Keratinocyte (primary cell): ENCODE results near the gene NATD1. TPM values are rescaled to one million over a fixed set of nuclear protein-coding genes. Genes with fewer than 3 reads are reported as not detected.

Experiments used
- DNase-seq: peaks from one replicate; pipeline ENCODE4 v3.0.0-alpha.2; 2011; ENCODE audit warnings: low read depth, missing footprints, low spot score
- FAIRE-seq: peaks from 2 replicates; lab custom pipeline; 2011; peaks lifted over from hg19 to GRCh38; lab: Jason Lieb, UNC
- H2AFZ ChIP-seq: 2 replicates; pipeline ENCODE4 v1.6.0; 2012; ENCODE audit warnings: low read length, control low read depth, inconsistent platforms; ENCODE audit not compliant: control insufficient read depth
- H3K27ac ChIP-seq: 2 replicates; pipeline ENCODE4 v1.5.1; 2011; ENCODE audit warnings: low read length; ENCODE audit not compliant: control insufficient read depth, insufficient read depth
- H3K27me3 ChIP-seq: 3 replicates; pipeline ENCODE4 v1.6.0; 2011; ENCODE audit warnings: low read length; ENCODE audit not compliant: control insufficient read depth, insufficient read depth; ENCODE audit errors: extremely low read depth
- H3K36me3 ChIP-seq, 2 experiments: 2 replicates in 1 of 2; 3 replicates in 1 of 2; pipeline ENCODE4 v1.5.1; 2011; ENCODE audit warnings: low read length in 2 of 2, mild to moderate bottlenecking in 1 of 2; ENCODE audit not compliant: control insufficient read depth in 2 of 2, insufficient read depth in 2 of 2; ENCODE audit errors: extremely low read depth in 1 of 2
- H3K4me1 ChIP-seq: 3 replicates; pipeline ENCODE4 v1.5.1; 2011; ENCODE audit warnings: low read length; ENCODE audit not compliant: control insufficient read depth, insufficient read depth; ENCODE audit errors: extremely low read depth
- H3K4me2 ChIP-seq: 3 replicates; pipeline ENCODE4 v1.6.0; 2011; ENCODE audit warnings: low read depth, low read length; ENCODE audit not compliant: control insufficient read depth, insufficient read depth; ENCODE audit errors: extremely low read depth
- H3K4me3 ChIP-seq, 3 experiments: fragments of 200-600 bp in 1 of 3; sonication (generic) in 1 of 3; 2 replicates in 2 of 3; 3 replicates in 1 of 3; pipeline ENCODE4 v1.5.1; 2011 to 2016; ENCODE audit warnings: low read length in 3 of 3, mild to moderate bottlenecking in 3 of 3, control low read depth in 2 of 3, inconsistent platforms in 1 of 3, low read depth in 1 of 3, mixed read lengths in 1 of 3, mixed run types in 1 of 3, moderate library complexity in 1 of 3; ENCODE audit not compliant: control insufficient read depth in 2 of 3, insufficient read depth in 2 of 3; ENCODE audit errors: extremely low read depth in 1 of 3
- H3K79me2 ChIP-seq: 2 replicates; pipeline ENCODE4 v1.6.0; 2012; ENCODE audit warnings: low read length; ENCODE audit not compliant: control insufficient read depth, insufficient read depth
- H3K9ac ChIP-seq: 3 replicates; pipeline ENCODE4 v1.6.0; 2011; ENCODE audit warnings: low read length; ENCODE audit not compliant: control insufficient read depth, insufficient read depth; ENCODE audit errors: extremely low read depth
- H3K9me1 ChIP-seq: 3 replicates; pipeline ENCODE4 v1.6.0; 2011; ENCODE audit warnings: low read length; ENCODE audit not compliant: control insufficient read depth, insufficient read depth; ENCODE audit errors: extremely low read depth
- H3K9me3 ChIP-seq: 2 replicates; pipeline ENCODE4 v1.5.1; 2012; ENCODE audit warnings: low read depth, low read length; ENCODE audit not compliant: control insufficient read depth
- H4K20me1 ChIP-seq: 3 replicates; pipeline ENCODE4 v1.6.0; 2011; ENCODE audit warnings: low read length; ENCODE audit not compliant: control insufficient read depth, insufficient read depth; ENCODE audit errors: extremely low read depth
- EZH2 ChIP-seq: IDR thresholded peaks from one replicate; pipeline ENCODE4 v1.6.1; 2012; ENCODE audit warnings: inconsistent platforms, mild to moderate bottlenecking, low read length, moderate library complexity
- dilution Hi-C: fragments of 300-500 bp; cut with MboI; formaldehyde crosslinking; loops from one replicate; pipeline ENCODE4 v1.7.0; 2020; ENCODE audit warnings: low sequenced_read_pairs; ENCODE audit not compliant: extremely low pct_ligation_motif_present
- polyA plus RNA-seq, 5 experiments: library from polyadenylated mRNA; depleted of rRNA in 3 of 5; stranded (reverse) in 3 of 5; stranded (forward) in 1 of 5; unstranded in 1 of 5; fragments of >200 nt; gene quantifications; 1 replicate in 1 of 5; 2 replicates in 3 of 5; 3 replicates in 1 of 5; pipeline versions ENCODE4 v1.2.1 to v1.2.3, GENCODE V29; 2011 to 2012; ENCODE audit warnings: missing spikeins in 2 of 5, low read depth in 1 of 5, low replicate concordance in 1 of 5
- TF ChIP-seq, protein P1 (sequence below), 3 experiments: IDR thresholded peaks in 1 of 3; conservative IDR thresholded peaks in 1 of 3; optimal IDR thresholded peaks in 1 of 3; 2 replicates in 2 of 3; 3 replicates in 1 of 3; pipeline versions ENCODE3 to v1.5.1; 2011; ENCODE audit warnings: low read length in 3 of 3, mild to moderate bottlenecking in 3 of 3, moderate library complexity in 2 of 3, control low read depth in 1 of 3, inconsistent platforms in 1 of 3; ENCODE audit not compliant: insufficient read depth in 2 of 3; ENCODE audit errors: extremely low read depth in 1 of 3

NATD1 gene
- polyA plus RNA-seq, 1 donor (not counting 4 experiments of a cell fraction or from before 2014, with no cell fraction given): 1.5 TPM

DNA sequence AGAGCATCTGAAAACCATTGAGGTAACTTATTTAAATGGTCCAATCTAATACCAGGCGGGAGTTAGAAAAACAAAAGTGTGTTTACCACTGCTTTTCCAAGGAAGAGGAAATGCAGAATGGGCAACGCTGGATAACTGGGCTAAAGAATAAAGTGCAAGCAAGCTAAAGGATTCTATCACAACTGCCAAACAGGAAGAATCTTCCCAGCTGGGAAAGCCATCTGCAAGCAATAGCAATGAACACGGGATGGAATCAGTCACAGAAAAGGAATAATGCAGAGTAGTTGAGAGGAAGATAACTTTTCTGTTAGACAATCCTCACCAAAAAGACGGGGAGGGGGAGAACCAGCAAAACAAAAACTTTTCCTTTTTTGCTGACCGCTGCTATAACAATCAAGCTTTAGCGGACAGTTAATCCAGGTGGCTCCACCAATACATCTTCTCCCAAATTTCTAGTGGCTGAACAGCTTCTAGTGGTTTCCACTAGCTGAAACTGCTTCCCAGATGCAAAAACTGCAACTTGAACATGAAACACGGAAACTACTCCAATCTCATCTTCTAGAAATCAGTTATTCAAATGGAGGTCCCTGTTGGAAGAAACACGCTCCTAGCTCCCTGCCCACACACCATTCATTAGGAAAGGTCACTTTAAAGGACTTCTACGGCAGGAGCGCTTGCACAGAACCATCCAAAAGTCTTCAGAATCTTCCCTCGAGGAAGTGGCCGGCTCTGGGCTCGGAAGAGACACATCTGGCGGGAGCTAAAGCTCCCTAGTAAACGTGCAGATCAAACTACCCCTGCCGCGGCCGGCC lies 40.2 kb downstream of the NATD1 start:
- Histone ChIP-seq H3K36me3 (peaks cover 7 to 21% of the 10 kb centered on the region in 2 experiments), H4K20me1 (peaks cover 24% of the 10 kb centered on the region), H3K79me2 (peaks cover 90% of the 10 kb centered on the region), H3K4me3 (peak overlapping the region; percentile 93 to 94 (median 93)), H3K27ac (peak overlapping the region; percentile 85), H3K9ac (peak overlapping the region; percentile 84), H3K4me2 (peak overlapping the region; percentile 95), H2AFZ (no peak overlapping the region), H3K4me1 (peaks cover 52% of the 10 kb centered on the region), H3K9me3 (no peaks in the 10 kb centered on the region), H3K27me3 (no peaks in the 10 kb centered on the region), H3K9me1 (no peaks in the 10 kb centered on the region)
- FAIRE-seq: no peak
- dilution Hi-C loops: no loop called here
- DNase-seq: no peak
- TF ChIP-seq EZH2: no peak
- TF ChIP-seq, protein P1, sequence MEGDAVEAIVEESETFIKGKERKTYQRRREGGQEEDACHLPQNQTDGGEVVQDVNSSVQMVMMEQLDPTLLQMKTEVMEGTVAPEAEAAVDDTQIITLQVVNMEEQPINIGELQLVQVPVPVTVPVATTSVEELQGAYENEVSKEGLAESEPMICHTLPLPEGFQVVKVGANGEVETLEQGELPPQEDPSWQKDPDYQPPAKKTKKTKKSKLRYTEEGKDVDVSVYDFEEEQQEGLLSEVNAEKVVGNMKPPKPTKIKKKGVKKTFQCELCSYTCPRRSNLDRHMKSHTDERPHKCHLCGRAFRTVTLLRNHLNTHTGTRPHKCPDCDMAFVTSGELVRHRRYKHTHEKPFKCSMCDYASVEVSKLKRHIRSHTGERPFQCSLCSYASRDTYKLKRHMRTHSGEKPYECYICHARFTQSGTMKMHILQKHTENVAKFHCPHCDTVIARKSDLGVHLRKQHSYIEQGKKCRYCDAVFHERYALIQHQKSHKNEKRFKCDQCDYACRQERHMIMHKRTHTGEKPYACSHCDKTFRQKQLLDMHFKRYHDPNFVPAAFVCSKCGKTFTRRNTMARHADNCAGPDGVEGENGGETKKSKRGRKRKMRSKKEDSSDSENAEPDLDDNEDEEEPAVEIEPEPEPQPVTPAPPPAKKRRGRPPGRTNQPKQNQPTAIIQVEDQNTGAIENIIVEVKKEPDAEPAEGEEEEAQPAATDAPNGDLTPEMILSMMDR (optimal IDR thresholded peaks at IDR 0.05 in 1 of 3, IDR thresholded peaks at IDR 0.05 in 1 of 3, conservative IDR thresholded peaks at IDR 0.05 in 1 of 3; ENCODE audit: extremely low read depth in 1 of 3, insufficient read depth in 2 of 3, low read length in 3 of 3): no peak

DNA sequence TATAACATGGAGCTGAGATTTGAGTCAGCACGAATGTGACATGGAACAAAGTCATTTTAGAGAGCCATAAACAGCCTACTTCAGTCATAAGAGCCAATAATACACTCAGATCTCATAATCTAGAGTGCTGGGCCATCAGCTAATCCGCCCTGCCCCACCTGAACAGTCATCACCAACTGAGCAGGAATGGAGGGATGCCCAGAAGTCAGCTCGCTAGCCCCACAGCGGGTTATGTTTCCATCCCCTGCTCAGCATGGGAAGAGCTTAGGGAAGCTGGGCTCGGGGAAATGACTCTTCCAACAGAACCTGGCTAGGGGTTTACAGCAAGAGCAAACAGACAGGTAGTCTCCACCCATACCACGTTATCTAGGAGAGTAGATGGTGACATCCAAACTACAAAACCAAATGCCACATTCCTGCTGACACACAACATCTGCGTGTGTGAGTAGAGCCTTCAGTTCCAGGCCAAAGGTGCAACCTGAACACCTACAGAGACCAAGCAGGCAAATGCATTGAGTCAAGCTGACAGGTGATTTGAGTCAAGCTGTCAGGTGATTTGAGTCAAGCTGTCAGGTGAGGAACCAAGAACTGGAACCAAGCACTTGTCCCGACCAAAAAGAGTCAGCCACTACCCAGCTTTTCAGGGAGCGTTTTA lies 41.3 kb downstream of the NATD1 start:
- peak; percentile 82 for FAIRE-seq
- H4K20me1 ChIP-seq: peaks cover 22% of the 10 kb centered on the region
- peaks cover 52% of the 10 kb centered on the region for H3K4me1 ChIP-seq
- H3K4me2 ChIP-seq: peak overlapping the region; percentile 95
- H3K27me3 ChIP-seq: no peaks in the 10 kb centered on the region
- peaks cover 7 to 18% of the 10 kb centered on the region in 2 experiments for H3K36me3 ChIP-seq
- no peaks in the 10 kb centered on the region for H3K9me3 ChIP-seq
- H3K9me1 ChIP-seq: no peaks in the 10 kb centered on the region
- no peak for DNase-seq
- peak overlapping the region in 2 of 3 experiments; percentile 93 to 94 for H3K4me3 ChIP-seq
- TF ChIP-seq, protein P1 (optimal IDR thresholded peaks at IDR 0.05 in 1 of 3, IDR thresholded peaks at IDR 0.05 in 1 of 3, conservative IDR thresholded peaks at IDR 0.05 in 1 of 3; ENCODE audit: extremely low read depth in 1 of 3, insufficient read depth in 2 of 3, low read length in 3 of 3): no peak
- TF ChIP-seq EZH2: no peak
- H3K79me2 ChIP-seq: peaks cover 90% of the 10 kb centered on the region
- H3K27ac ChIP-seq: peak overlapping the region; percentile 85
- H3K9ac ChIP-seq: peak overlapping the region; percentile 23
- dilution Hi-C loops: no loop called here
- no peak overlapping the region for H2AFZ ChIP-seq
